HG03097 (cell line): ENCODE results near the gene COA1.
"Not testable (repeated sequence)": the region's sequence is repeated elsewhere in the genome, so short reads cannot be mapped to it uniquely, and the experiment has no call there.

Experiments
- ATAC-seq: cut with Tn5 transposase; IDR thresholded peaks from one replicate; pipeline ENCODE4 v1.9.1; 2021; ENCODE audit not compliant: unreplicated experiment, low FRiP score

COA1 gene

DNA sequence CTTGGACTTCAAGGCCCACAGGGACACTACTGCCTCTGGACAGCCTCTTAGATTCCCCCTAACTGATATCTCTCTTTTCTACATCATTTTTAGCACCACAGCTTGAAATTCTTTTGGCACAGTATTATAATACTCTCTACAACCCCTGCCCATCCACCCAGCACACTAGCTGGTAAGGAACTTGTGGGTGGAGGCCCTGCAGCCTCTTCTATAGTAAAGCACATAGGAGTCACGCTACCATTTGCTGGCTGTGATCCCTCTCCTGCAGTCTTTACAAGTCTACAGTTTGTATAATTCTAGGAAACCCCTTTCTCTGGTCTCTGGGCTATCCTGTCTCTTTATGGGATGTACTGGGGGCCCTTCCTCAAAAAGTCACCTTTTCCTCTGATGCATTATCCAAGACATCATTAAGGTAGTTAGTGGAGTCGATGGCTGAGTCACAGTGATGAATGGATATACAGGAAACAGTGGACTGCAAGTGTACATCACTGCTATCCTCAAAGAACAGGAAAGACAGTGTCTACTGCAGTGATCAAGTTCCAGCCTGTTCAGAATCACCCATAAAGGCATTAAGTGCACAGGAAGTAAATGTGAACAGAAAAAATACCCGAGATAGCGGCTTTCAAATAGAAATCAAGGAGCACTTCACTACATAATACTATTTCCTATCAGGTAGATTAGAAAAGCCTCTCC lies 92.1 kb downstream of the COA1 start:
- ATAC-seq, result no peak

DNA sequence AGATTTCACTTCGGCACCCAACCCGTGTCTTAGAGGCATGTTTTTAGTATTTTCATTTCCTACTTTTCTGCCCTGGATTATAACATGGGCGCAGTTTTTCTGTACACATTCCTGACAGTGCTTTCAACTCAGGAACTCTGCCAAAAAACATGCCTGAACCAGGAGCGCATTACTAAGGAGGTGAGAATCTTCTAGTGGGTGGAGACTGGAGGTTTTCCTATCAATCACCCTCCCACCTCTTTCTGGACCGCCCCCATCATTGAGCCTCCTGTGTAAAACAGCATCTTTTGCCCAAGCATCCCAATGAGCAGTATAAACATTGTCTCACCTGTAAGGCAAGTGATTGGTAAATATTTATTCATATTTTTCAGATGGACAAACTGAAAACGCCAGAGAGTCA lies 93.2 kb downstream of the COA1 start:
- ATAC-seq, result no peak

DNA sequence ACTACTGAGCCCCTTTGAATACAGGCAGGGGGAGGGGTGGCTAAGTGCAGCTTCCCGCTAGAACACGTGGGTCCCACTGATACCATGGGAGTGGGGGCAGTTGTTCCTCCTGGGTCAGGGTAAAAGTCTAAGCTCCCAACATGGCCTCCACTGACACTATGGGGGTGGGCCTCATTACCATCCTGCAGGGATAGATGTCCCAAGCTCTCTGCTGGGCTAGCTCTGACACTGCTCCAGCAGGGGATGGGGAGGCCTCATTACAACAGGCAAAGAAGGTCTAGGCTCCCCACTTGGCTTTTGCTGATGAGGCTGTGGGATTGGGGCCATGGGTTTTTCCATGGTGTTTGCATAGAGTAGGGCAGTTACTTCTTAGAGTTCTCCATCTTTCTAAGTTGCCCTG lies 94.9 kb downstream of the COA1 start:
- no peak for ATAC-seq

- ATAC-seq, result no peak
Measured at GRCh38 chr7:43632746-43633145, 96.6 kb downstream of the COA1 start.

GRCh38 chr7:43631559-43631958 lies 97.8 kb downstream of the COA1 start:
- ATAC-seq, result no peak

DNA sequence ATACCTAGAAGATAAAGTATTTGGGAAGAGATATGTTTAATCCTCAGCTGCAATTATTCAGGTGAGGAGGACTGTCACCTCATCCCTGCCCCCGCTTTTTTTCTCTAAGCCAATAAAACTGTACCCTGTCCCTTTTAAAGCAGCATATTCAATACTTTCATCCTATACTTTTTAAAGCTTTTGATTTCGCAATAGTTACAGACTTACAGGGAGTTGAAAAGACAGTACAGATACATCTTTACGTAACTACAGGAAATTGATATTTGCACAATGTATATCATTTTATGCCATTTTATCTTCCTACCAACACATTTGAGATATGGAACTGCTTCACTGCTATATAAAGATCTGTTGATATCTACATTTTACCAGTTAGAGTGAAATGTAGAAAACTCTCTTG lies 98.8 kb downstream of the COA1 start:
- ATAC-seq, result no peak

DNA sequence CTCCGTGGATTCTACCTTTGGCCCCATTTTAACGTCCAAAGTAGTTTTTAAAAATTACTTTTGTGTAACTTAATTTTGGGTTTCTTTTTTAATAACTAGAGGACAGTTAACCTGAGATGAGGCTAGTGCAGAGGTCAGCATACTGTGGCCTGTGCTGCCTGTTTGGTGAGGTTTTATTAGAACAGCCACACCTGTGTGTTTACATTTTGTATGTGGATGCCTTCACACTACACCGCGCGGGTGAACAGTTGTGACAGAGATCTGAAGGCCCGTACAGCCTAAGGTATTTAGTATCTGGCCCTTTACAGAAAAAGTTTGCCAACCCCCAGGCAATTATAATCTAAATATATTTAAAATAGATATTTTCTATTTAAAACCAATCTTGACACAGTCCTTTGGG lies 99.5 kb downstream of the COA1 start:
- no peak for ATAC-seq

DNA sequence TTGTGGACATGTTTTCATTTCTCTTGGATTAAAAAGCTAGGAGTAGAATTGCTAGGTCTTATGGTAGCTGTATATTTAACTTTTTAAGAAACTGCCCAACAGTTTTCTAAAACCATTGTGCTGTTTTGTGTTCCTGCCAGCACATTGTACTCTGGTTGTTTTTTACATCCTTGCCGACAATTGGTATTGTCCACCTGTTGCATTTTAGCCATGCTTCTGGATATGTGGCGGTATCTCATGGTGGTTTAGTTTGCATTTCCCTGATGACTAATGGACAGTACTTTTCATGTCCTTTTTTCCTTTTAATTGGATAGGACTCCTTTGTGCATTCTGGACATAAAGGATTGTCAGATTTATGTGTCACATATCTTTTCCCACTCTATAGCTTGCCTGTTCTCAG lies 100.9 kb downstream of the COA1 start:
- no peak for ATAC-seq

DNA sequence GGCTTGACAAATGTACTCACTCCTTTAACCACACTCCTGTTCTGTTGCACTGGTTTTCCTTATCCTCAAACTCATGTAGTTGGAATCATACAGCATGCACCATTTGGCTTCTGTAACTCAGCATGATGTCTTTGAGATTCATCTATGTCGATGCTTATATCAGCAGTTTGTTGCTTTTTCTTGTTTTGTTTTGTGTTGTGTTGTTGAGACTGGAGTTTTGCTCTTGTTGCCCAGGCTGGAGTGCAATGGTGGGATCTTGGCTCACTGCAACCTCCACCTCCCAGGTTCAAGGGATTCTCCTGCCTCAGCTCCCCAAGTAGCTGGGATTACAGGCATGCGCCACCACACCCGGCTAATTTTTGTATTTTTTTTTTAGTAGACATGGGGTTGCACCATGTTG lies 101.5 kb downstream of the COA1 start:
- ATAC-seq, result not testable (repeated sequence)

DNA sequence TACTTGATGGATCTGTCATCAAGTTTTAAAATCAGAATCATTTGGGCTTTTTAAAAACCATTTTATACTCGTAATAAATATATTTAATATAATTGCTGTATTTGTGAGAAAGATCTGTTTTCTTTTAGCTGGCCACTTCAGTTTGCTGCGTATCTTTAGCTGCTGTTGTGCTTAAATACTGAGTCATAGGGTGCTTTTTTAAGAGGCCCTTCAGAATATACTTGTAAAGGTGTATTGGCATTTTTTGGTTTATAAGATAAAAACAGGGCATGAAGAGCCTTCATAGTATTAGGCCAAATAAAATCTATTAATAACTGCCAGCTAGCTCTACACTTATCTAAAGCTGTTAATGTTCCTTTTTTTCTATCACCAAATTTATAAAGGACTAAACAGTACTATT lies 102.6 kb downstream of the COA1 start:
- no peak for ATAC-seq

GRCh38 chr7:43625980-43626379 lies 103.3 kb downstream of the COA1 start:
- ATAC-seq, result no peak

DNA sequence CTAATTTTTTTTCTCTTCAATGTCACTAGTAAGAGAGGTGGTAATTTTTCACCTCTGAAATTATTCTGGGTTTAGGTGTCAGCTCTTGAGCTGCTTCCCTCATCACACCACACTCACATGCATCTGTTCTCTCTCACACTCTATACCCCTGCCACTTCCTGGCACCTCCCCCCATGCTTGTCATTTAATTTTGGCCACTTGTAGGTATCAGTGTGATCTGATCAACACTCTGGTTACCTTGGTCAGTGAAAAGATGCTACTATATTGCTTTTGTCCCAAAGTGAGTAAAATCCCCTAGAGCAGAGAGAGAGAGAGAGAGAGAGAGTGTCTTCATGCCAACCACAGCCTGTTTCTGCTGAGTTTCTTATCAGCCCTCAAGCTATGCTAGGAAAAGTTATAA lies 103.9 kb downstream of the COA1 start:
- peak; percentile 53 for ATAC-seq

DNA sequence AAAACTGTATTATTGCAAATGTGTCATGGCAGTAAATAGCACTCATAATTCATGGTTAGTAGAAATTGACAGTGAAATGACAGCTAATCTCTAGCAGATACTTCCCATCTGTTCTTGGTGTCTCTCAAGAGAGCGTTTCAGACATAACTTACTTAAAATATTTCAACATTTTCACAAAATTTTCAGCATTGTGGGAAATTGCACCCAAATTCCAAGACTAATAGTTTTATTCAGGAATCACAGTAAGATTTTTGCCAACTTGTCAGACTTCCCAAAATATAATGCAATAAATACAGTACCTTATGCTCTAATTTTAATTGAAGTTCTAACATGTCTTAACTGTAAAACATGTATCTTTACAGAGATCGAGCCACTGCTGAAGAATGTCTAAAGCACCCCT lies 105.2 kb downstream of the COA1 start:
- ATAC-seq, result no peak

GRCh38 chr7:43621729-43622448 lies 107.4 kb downstream of the COA1 start:
- no peak for ATAC-seq

GRCh38 chr7:43619213-43620012 lies 109.9 kb downstream of the COA1 start:
- no peak for ATAC-seq

GRCh38 chr7:43618073-43618472 lies 111.2 kb downstream of the COA1 start:
- no peak for ATAC-seq

- no peak for ATAC-seq
Measured at GRCh38 chr7:43616977-43617376, 112.3 kb downstream of the COA1 start.

DNA sequence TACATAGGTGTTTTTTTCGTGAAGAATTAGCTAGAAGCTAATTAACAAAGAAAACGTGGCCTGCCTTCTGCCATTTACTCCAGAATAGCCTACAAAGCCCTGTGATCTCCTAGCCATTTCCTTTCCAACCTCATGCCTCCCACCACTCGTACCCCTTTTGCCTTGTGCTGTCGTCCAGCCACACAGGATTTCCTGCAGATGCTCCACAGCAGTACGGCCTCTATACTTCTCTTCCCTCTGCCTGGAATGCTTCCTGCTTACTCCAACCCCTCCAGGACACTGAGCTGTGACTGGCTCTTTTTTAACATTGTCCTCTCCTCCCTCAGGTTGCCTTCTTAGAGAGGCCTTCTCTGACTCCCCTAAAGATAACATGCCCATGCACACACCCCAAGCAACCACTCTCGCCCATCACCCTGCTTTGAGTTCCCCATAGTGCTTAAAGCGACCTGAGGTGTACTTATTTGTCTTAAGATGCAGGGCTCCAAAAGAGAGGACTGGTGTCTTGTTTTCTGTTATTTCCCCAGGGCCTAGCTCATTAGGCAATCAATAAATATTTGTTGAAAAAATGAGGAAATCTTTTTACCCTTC lies 113.7 kb downstream of the COA1 start:
- no peak for ATAC-seq

- ATAC-seq, result no peak
Measured at GRCh38 chr7:43612599-43613589, 116.4 kb downstream of the COA1 start.

DNA sequence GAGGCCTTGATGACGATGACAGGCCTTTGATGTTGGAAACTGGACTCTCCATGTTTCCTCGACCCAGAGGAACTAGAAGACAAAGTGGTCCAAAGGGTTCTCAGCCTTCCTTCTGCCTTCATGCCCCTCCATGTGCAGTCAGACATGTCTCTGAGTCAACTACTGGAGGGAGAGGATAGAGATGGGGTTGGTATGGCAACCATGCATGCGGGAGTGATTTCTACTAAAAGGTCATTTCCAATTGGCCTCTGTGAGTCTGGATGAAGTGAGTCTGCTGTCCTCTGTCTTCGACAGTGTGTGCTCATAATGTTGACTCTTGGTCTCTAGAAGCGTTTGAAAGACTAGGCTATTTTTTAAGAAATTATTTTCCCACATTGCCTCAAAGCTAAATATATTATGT lies 117.2 kb downstream of the COA1 start:
- ATAC-seq, result no peak
